Right cardiac atrium (tissue), 5 donors: Measurements from ENCODE around the gene ATG14. TPM values are rescaled to one million over a fixed set of nuclear protein-coding genes. Genes with fewer than 3 reads are reported as not detected.
A peak's percentile ranks its signal among the peaks of the same experiment; 100 is the strongest.

Experiments used
- ATAC-seq, 2 donors: fragments of 200-7000 bp; cut with Tn5 transposase; one replicate each; pipeline versions ENCODE4 v1.8.0 to v1.9.1; 2020; ENCODE audit warnings: moderate library complexity in 2 of 2, mild to moderate bottlenecking in 1 of 2
- DNase-seq, 3 donors: peaks; one replicate each; pipeline ENCODE4 v3.0.0-alpha.2; 2020
- H3K27ac ChIP-seq: one replicate; pipeline ENCODE4 v1.5.1; 2013; ENCODE audit warnings: mild to moderate bottlenecking, low read length, control low read depth, moderate library complexity
- H3K27me3 ChIP-seq: one replicate; pipeline ENCODE4 v1.6.1; 2013; ENCODE audit not compliant: control insufficient read depth, insufficient read depth
- H3K4me1 ChIP-seq: one replicate; pipeline ENCODE4 v1.6.1; 2013; ENCODE audit warnings: low read length; ENCODE audit not compliant: control insufficient read depth, insufficient read depth
- H3K4me3 ChIP-seq: one replicate; pipeline ENCODE4 v1.5.1; 2013; ENCODE audit warnings: low read length, control low read depth
- H3K9me3 ChIP-seq: one replicate; pipeline ENCODE4 v1.6.1; 2013; ENCODE audit warnings: low read length; ENCODE audit not compliant: control insufficient read depth
- WGBS: extraction: QIAGEN DNeasy Blood & Tissue Kit; methylation state at CpG from one replicate; pipeline ENCODE4 v1.1.7; 2013; 5-methylcytosine and 5-hydroxymethylcytosine counted together
- intact Hi-C, 4 donors: fragments of 100-400 bp; cut with DNase I; formaldehyde crosslinking; loops; one replicate each; pipeline versions ENCODE4 v1.11.0 to v1.14.0; 2022 to 2023
- polyA plus RNA-seq: library from polyadenylated mRNA; stranded (reverse); fragments of 200-250 nt; gene quantifications from one replicate; pipeline ENCODE4 v1.2.3, GENCODE V29; 2013
- total RNA-seq, 4 donors: library from RNA; stranded (reverse); fragmentation: NEBNext Ultra II Directional; extraction: Animal tissue kit (Norgen Biotek cat#: 25700); gene quantifications; one replicate each; pipeline ENCODE4 v1.2.1, GENCODE V29; 2021
- donor health status: healthy with polysubstance abuse.
- donor health status: DM: no; HTN: yes; CAD: no.
- donor health status: DM: no; HTN: no; CAD: no.
- donor health status: DM: no; HTN: yes; CAD: no; lungs with severe emphysema.
- donor health status: DM: yes; HTN: yes; CAD: no.

Gene ATG14
- total and polyA plus RNA-seq, 5 donors = 6.7 to 12.9 (median 10.5) TPM

DNA sequence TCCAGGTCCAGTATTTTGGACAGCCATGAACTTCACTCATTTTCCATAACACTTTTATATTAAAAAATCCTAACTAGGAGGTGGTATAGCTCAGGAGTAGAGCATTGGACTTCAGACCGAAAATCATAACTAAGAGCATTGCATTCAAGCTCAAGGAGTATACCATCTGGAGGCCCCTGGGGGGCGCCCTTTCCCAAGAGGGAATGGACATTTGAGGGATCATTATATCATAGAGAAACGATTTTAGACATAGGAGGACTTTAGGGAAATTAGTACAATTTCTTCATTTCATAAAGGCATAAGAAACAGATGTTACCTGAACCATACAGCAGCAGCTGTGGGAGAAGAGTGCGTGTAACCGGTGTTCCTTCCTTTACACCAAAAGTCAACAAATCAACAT is 5.2 kb upstream of the ATG14 start:
- no peaks in the 10 kb centered on the region for H3K27me3 ChIP-seq
- H3K4me1 ChIP-seq = no peaks in the 10 kb centered on the region
- DNase-seq = no peak
- intact Hi-C loops = loop anchor here in 1 of 4 donors (10.0 kb wide), 1 partner anchor 142 kb away; the partner anchor contains the start of gene FBXO34
- H3K9me3 ChIP-seq = no peaks in the 10 kb centered on the region
- no peak for ATAC-seq
- H3K27ac ChIP-seq = no peak overlapping the region
- no peak overlapping the region for H3K4me3 ChIP-seq
- WGBS = 45% methylated on average over 5 of the region's 5 CpGs

DNA sequence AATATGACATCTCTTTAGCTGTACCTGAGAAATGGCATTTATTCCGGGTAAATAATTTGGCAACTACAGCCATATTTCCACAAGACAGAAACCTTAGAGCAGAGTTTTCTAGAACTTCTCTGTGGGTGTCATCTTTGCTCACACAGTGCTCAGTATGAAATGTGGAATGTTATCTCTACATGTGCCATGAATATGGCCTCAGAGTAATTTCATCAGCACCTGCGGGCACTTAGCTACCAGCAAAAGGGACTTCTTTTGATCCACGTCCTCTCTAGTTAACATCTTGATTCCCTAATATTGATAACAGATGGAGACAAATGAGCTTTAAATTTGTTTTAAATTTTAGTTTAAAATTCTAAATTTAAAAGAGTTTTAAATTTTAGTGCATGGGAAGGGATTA is 2.9 kb upstream of the ATG14 start:
- no peak overlapping the region for H3K4me3 ChIP-seq
- ATAC-seq (no peak), DNase-seq (no peak)
- intact Hi-C loops = loop anchor here in 1 of 4 donors (10.0 kb wide), 1 partner anchor 140 kb away; the partner anchor contains the start of gene FBXO34
- no peak overlapping the region for H3K27ac ChIP-seq
- WGBS = 73% methylated on average over 3 of the region's 3 CpGs
- no peaks in the 10 kb centered on the region for H3K9me3 ChIP-seq
- H3K4me1 ChIP-seq = no peaks in the 10 kb centered on the region
- H3K27me3 ChIP-seq = no peaks in the 10 kb centered on the region

DNA sequence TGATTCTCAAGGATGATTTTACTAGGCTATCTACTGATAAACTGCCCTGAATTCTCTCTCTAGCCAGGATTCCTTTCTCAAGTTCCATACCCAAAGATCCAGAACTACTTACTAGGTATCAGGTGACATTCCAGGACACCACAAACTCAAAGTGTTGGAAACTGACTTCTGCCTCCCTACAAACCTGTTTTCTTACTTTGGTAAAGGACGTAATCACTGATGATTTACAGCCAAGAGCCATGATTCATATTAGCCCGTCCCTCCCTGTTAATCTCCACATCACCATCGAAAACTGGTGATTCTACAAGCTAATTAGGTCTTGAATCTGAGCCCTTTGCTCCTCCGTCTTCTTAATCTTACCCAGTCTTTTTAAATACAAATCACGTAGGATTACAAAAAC is 1.0 kb upstream of the ATG14 start:
- ATAC-seq (no peak), DNase-seq (no peak)
- 72% methylated on average over 5 of the region's 5 CpGs for WGBS
- intact Hi-C loops = loop anchor here in 1 of 4 donors (10.0 kb wide), 1 partner anchor 138 kb away; the partner anchor contains the start of gene FBXO34
- Histone ChIP-seq H3K27me3 (no peaks in the 10 kb centered on the region), H3K9me3 (no peaks in the 10 kb centered on the region), H3K4me1 (no peaks in the 10 kb centered on the region), H3K4me3 (no peak overlapping the region), H3K27ac (no peak overlapping the region)

DNA sequence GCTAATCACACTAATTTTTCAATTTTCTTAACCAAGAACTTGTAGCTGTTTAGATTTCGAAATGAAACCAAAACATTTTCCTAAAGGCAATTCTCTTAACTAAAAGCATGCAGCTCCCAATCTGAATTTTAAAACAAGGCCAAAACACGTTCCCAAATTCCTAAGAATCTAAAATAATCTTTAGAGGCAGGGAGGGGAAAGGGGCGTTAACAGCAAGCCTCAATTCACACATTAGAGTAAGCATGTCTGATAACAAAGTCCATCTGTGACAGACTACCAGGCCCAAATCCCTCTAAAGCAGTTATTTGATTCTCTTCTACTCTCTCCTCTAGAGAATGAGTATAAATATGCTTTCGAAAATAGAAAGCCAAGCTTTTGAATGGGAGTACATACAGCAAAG is 754 bp downstream of the ATG14 start:
- H3K27ac ChIP-seq = no peak overlapping the region
- no peak for ATAC-seq

DNA sequence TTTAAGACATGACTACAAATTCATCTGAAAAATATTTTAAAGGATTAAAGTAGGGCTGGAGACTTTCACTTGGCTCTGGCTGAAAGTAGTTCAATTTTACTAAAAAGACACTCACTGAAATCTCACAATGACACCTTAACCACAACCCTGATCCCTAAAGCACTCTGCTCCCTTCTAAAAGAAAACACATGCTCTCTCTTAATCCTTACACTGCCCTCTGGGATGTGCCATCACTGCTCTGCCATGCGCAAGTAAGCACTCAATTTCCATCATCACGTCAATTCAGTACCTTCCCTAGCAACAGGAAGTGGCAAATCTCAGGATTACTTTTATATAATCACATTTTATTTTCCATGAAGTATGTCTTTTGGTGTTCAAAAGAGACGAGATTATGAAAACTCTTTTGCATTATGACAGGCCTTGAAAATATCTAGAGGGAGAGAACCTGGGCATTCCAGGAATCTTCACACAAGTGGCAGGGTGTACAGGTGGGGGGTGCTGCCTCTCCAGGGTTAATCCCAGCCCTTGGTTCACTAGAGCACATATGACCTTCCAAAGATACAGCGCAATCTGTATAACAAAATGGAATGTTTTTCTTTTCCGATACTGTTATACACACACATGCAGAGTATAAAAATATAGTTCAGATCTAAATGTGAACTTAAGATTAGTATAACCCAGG is 7.3 kb downstream of the ATG14 start:
- H3K9me3 ChIP-seq = no peaks in the 10 kb centered on the region
- intact Hi-C loops = no loop called here
- 75% methylated on average over 5 of the region's 5 CpGs for WGBS
- no peaks in the 10 kb centered on the region for H3K27me3 ChIP-seq
- ATAC-seq = no peak
- H3K4me1 ChIP-seq = no peaks in the 10 kb centered on the region
- H3K4me3 ChIP-seq = no peak overlapping the region
- no peak for DNase-seq
- no peak overlapping the region for H3K27ac ChIP-seq

More for the DNA sequence above, 754 bp downstream of the ATG14 start:
- Histone ChIP-seq H3K27me3 (no peaks in the 10 kb centered on the region), H3K4me1 (no peaks in the 10 kb centered on the region), H3K4me3 (peak overlapping the region; percentile 96), H3K9me3 (no peaks in the 10 kb centered on the region)
- no peak for DNase-seq
- intact Hi-C loops = loop anchor here in 1 of 4 donors (10.0 kb wide), 1 partner anchor 136 kb away; the partner anchor contains the start of gene FBXO34
- WGBS = 12% methylated on average over 4 of the region's 4 CpGs

DNA sequence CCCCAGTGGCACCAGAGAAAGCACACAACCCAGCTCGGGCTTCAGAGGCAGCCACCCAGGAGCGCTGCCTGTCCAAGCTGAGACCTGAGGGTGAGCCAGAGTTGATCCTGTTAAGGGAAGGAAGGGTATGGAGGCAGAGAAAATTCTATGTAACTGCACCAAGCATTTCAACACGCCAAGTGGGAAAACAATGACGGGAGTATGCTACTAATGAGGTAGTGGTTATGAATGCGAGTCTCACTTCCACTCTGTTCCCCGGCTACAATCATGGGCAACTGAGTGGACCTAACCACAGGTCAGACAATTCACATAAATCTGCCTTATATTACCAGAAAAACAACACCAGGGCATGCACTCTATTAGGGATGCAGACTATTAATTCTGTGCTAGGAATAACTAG is 9.9 kb downstream of the ATG14 start:
- WGBS = 90% methylated on average over 6 of the region's 6 CpGs
- Histone ChIP-seq H3K4me1 (peaks cover 4% of the 10 kb centered on the region), H3K27me3 (no peaks in the 10 kb centered on the region), H3K27ac (no peak overlapping the region), H3K9me3 (no peaks in the 10 kb centered on the region), H3K4me3 (no peak overlapping the region)
- intact Hi-C loops = no loop called here
- DNase-seq (no peak), ATAC-seq (no peak)

DNA sequence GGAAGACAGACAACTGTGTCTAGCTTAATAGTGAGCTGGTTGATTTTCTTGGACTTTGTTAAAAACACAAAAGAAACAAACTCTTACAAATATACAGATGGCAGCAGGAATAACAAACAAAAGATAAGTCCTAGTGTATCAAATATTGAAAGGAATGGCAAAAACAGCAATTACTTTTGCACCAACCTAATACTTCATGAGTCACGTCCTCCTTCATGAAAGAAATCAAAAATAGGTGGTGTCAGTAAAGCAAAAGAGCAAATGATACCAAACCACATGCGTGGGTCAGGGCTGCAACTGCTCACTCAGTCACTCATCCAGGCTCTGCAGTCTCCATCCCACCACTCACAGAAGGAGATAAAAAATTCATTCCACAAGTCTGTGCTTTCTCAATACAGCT is 11.8 kb downstream of the ATG14 start:
- Histone ChIP-seq H3K4me1 (peaks cover 4% of the 10 kb centered on the region), H3K27ac (no peak overlapping the region), H3K9me3 (no peaks in the 10 kb centered on the region), H3K4me3 (no peak overlapping the region), H3K27me3 (no peaks in the 10 kb centered on the region)
- intact Hi-C loops = no loop called here
- 57% methylated on average over 2 of the region's 2 CpGs for WGBS
- ATAC-seq = no peak
- DNase-seq = no peak

DNA sequence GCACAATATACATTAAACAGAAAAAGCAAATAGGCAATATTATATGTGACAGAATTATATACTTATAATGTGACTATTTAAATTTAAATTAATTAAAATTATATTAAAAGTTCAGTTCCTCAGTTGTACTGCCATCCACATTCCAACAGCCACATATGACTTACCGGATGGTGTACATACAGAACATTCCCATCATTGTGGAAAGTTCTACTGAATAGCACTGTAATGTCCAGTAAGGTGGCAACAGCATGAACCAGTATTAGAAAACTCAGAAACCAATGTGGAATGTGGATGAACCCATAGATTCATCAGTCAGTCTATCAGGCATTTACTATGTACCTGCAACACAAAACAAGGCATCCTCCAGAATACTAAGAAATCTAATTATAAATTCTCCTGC is 12.4 kb downstream of the ATG14 start:
- Histone ChIP-seq H3K27me3 (no peaks in the 10 kb centered on the region), H3K4me1 (peaks cover 4% of the 10 kb centered on the region), H3K9me3 (no peaks in the 10 kb centered on the region), H3K4me3 (no peak overlapping the region), H3K27ac (no peak overlapping the region)
- intact Hi-C loops = no loop called here
- no peak for DNase-seq
- 85% methylated on average over 1 of the region's 1 CpG for WGBS
- ATAC-seq = no peak

DNA sequence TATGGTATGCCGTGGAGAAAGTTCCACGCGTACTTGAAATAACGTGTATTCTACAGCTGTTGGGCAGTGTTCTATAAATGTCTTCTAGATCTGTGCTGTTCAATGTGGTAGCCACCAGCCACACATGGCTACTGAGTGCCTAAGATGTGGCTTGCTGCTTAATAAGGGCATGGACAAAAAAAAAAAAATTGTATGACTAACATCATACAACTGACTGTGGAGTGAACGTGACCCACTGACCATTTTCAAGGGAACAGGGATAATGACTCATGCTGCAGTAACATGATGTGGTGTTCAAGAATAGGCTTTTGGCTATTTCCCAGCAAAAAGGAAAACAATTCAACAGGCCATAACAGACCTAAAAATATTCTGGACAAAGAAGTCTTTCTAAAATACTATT is 13.0 kb downstream of the ATG14 start:
- Histone ChIP-seq H3K27ac (peak overlapping the region; percentile 25), H3K4me3 (no peak overlapping the region), H3K9me3 (no peaks in the 10 kb centered on the region), H3K4me1 (peaks cover 4% of the 10 kb centered on the region), H3K27me3 (no peaks in the 10 kb centered on the region)
- ATAC-seq (peak; percentile 87 to 90), DNase-seq (no peak)
- intact Hi-C loops = no loop called here
- WGBS = 69% methylated on average over 5 of the region's 5 CpGs

DNA sequence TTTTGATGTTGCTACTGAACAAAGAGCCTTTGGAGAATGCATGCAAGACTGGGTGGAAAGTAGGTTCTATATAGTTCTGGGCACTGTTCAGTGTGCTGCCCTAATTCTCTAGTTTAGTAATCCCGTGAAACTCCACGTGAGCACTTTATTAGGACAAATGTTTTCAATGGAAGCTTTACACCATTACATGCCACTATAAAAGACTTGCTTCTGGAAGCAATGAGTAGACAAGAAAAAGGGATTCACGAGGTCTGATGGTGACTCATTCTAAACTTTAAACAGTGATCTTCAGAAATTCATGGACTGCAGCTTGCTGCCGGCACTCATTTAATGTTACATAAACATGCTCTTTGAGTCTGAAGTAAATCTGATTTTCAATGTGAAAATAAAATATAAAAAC is 22.3 kb downstream of the ATG14 start:
- DNase-seq (no peak), ATAC-seq (no peak)
- Histone ChIP-seq H3K9me3 (no peaks in the 10 kb centered on the region), H3K27me3 (no peaks in the 10 kb centered on the region), H3K4me3 (no peak overlapping the region), H3K4me1 (no peaks in the 10 kb centered on the region), H3K27ac (no peak overlapping the region)
- intact Hi-C loops = no loop called here
- 91% methylated on average over 4 of the region's 4 CpGs for WGBS

DNA sequence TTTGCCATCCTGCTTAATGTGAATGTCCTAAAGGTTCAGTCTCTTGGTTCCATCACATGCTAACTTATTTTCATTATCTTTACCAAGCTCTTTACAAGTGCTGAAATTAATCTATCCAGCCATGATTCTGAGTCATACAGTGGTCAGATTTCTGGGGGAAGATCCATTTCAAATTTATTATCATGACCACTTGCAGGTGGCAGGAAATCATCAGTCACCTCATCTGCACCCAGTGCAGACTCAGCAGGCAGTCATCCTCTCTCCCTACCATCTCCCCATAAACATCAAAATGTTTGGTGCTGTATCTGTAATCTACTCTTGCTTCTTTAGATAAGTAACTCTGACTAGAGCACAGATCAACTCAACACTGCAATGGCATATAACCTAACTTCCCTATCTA is 23.5 kb downstream of the ATG14 start:
- no peak for DNase-seq
- Histone ChIP-seq H3K27ac (no peak overlapping the region), H3K27me3 (no peaks in the 10 kb centered on the region), H3K9me3 (no peaks in the 10 kb centered on the region), H3K4me1 (no peaks in the 10 kb centered on the region), H3K4me3 (no peak overlapping the region)
- intact Hi-C loops = no loop called here
- ATAC-seq = no peak

DNA sequence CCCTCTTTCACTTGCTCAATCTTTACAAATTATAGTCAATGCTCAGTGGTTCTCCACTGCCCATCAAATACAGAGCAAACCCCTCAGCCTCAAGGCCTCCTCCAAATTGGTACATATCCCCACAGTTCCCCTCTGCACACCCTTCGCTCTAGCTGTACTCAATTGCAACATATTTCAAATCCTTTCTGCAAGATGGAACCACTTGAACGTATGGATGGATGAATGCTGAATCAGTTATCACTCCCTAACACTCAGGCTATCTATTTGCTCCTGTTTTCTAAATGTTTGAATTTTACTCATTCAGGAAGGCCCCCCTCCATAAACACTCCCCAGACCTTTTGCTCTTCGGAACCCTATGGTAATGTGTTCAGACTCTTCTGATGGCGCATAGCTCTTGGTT is 24.5 kb downstream of the ATG14 start:
- Histone ChIP-seq H3K27ac (no peak overlapping the region), H3K4me3 (no peak overlapping the region), H3K27me3 (no peaks in the 10 kb centered on the region), H3K9me3 (no peaks in the 10 kb centered on the region), H3K4me1 (no peaks in the 10 kb centered on the region)
- 95% methylated on average over 4 of the region's 4 CpGs for WGBS
- ATAC-seq = no peak
- no peak for DNase-seq
- intact Hi-C loops = no loop called here
